Thyroid gland (tissue), 4 donors: Measurements from ENCODE around the gene ZNF467.

Source experiments
- CTCF ChIP-seq, 6 experiments: fragments of 200-600 bp in 3 of 6; fragments of 450-650 bp in 3 of 6; sonication (generic) in 3 of 6; IDR thresholded peaks; one replicate each; pipeline ENCODE4 v1.5.1; 2016 to 2019; ENCODE audit warnings: antibody characterized with exemption in 6 of 6, mild to moderate bottlenecking in 2 of 6, inconsistent platforms in 1 of 6, moderate library complexity in 1 of 6
- POLR2A ChIP-seq, 2 donors: fragments of 450-650 bp; IDR thresholded peaks; one replicate each; pipeline ENCODE4 v1.6.1; 2017; ENCODE audit warnings: antibody characterized with exemption in 2 of 2, mild to moderate bottlenecking in 2 of 2, moderate library complexity in 1 of 2

DNA sequence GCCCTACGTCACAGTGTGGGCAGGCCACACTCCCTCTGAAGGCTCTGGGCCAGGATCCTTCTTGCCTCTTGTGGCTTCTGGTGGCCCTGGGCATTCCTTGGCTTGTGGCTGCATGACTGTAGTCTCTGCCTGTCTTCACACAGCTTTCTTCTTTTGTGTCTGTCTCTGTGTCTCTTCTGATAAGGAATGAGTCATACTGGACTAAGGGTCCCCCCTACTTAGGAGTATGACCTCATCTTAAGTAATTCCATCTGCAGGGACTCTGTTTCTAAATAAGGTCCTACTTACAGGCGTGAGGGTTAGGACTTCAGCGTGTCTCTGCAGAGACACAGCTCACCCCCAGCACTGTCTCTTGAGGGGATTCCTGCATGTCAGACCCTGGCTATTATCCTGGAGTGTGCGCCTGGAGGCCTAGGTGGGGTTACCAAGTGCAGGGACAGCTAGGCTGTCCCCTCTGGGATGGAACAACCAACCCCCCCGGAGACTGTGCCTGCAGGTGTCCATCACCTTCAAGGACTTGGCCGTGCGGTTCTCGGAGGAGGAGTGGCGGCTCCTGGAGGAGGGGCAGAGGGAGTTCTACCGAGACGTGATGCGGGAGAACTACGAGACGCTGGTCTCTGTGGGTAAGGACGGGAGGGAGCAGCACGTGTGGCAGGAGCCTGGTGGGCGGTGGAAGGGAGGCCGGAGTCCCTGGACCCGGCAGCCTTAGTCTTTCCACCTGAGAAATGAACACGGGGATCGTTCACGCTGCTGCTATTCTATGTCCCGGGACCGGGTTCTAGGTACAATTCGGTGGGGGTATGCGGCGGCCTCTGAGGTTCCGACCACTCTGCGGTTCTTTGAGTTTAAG is 54.1 kb downstream of the ZNF467 start:
- TF ChIP-seq CTCF (IDR thresholded peaks at IDR 0.05): no peak
- no peak for TF ChIP-seq POLR2A (IDR thresholded peaks at IDR 0.05)
